DND-41 (cell line): ENCODE measurements around the gene MVK.

Source experiments
- ATAC-seq: fragments of 200-7000 bp; cut with Tn5 transposase; 3 replicates; pipeline ENCODE4 v1.9.1; 2021; ENCODE audit warnings: low read depth; ENCODE audit not compliant: insufficient read depth
- DNase-seq: peaks from one replicate; pipeline ENCODE4 v3.0.0-alpha.2; 2020
- H2AFZ ChIP-seq: 2 replicates; pipeline ENCODE4 v1.6.0; 2012; ENCODE audit warnings: low read depth, low read length
- H3K27ac ChIP-seq: 2 replicates; pipeline ENCODE4 v1.5.1; 2012; ENCODE audit warnings: low read length, inconsistent platforms
- H3K27me3 ChIP-seq: fragments of 200-600 bp; sonication (generic); 2 replicates; pipeline ENCODE4 v1.6.0; 2012; ENCODE audit warnings: low read length, mild to moderate bottlenecking, inconsistent platforms; ENCODE audit not compliant: insufficient read depth, poor library complexity
- H3K36me3 ChIP-seq: 2 replicates; pipeline ENCODE4 v1.5.1; 2012; ENCODE audit warnings: low read length, inconsistent platforms; ENCODE audit not compliant: insufficient read depth
- H3K4me1 ChIP-seq: 2 replicates; pipeline ENCODE4 v1.5.1; 2012; ENCODE audit warnings: mild to moderate bottlenecking, low read length; ENCODE audit not compliant: insufficient read depth
- H3K4me2 ChIP-seq: 2 replicates; pipeline ENCODE4 v1.6.0; 2012; ENCODE audit warnings: mild to moderate bottlenecking, moderate library complexity, low read length, inconsistent platforms; ENCODE audit not compliant: insufficient read depth
- H3K4me3 ChIP-seq, 2 experiments: fragments of 200-600 bp in 1 of 2; shearing (Covaris generic) in 1 of 2; 2 replicates each; pipeline ENCODE4 v1.5.1; 2012 to 2016; ENCODE audit warnings: inconsistent platforms in 2 of 2, low read length in 2 of 2, mild to moderate bottlenecking in 2 of 2, low read depth in 1 of 2, moderate library complexity in 1 of 2
- H3K79me2 ChIP-seq: 2 replicates; pipeline ENCODE4 v1.6.0; 2012; ENCODE audit warnings: low read length, inconsistent platforms; ENCODE audit not compliant: insufficient read depth
- H3K9ac ChIP-seq: 2 replicates; pipeline ENCODE4 v1.6.0; 2012; ENCODE audit warnings: low read depth, mild to moderate bottlenecking, inconsistent platforms, low read length, moderate library complexity
- H3K9me3 ChIP-seq: 2 replicates; pipeline ENCODE4 v1.5.1; 2012; ENCODE audit warnings: low read length, moderate library complexity, mild to moderate bottlenecking, inconsistent platforms; ENCODE audit not compliant: insufficient read depth, severe bottlenecking
- H4K20me1 ChIP-seq: 2 replicates; pipeline ENCODE4 v1.6.0; 2012; ENCODE audit warnings: low read length; ENCODE audit not compliant: insufficient read depth
- CTCF ChIP-seq: IDR thresholded peaks from 2 replicates; pipeline ENCODE4 v1.5.1; 2012; ENCODE audit warnings: borderline replicate concordance, low read length, moderate library complexity, mild to moderate bottlenecking; ENCODE audit not compliant: poor library complexity, severe bottlenecking; ENCODE audit errors: extremely low read depth
- EZH2 ChIP-seq: IDR thresholded peaks from 3 replicates; pipeline ENCODE4 v1.6.1; 2012; ENCODE audit warnings: borderline replicate concordance, low read depth, mild to moderate bottlenecking, moderate library complexity, low read length, inconsistent platforms; ENCODE audit not compliant: severe bottlenecking

MVK gene

GRCh38 chr12:109527489-109528123, 46.0 kb upstream of the MVK start:
- no peaks in the 10 kb centered on the region for H3K9me3 ChIP-seq
- H3K27me3 ChIP-seq = no peaks in the 10 kb centered on the region
- H3K4me2 ChIP-seq = no peak overlapping the region
- TF ChIP-seq EZH2 = no peak
- TF ChIP-seq CTCF = no peak
- DNase-seq (no peak), ATAC-seq (no peak)
- H3K79me2 ChIP-seq = no peaks in the 10 kb centered on the region
- no peaks in the 10 kb centered on the region for H3K4me1 ChIP-seq
- H3K27ac ChIP-seq = no peak overlapping the region
- no peaks in the 10 kb centered on the region for H4K20me1 ChIP-seq
- H3K9ac ChIP-seq = no peak overlapping the region
- H3K4me3 ChIP-seq = no peak overlapping the region
- H2AFZ ChIP-seq = no peak overlapping the region
- peaks cover 57% of the 10 kb centered on the region for H3K36me3 ChIP-seq

- Histone ChIP-seq H3K4me1 (no peaks in the 10 kb centered on the region), H3K36me3 (peaks cover 34% of the 10 kb centered on the region), H3K9ac (no peak overlapping the region), H3K79me2 (no peaks in the 10 kb centered on the region), H3K4me2 (no peak overlapping the region), H3K27ac (no peak overlapping the region), H3K27me3 (no peaks in the 10 kb centered on the region), H4K20me1 (no peaks in the 10 kb centered on the region), H3K4me3 (no peak overlapping the region), H2AFZ (no peak overlapping the region), H3K9me3 (no peaks in the 10 kb centered on the region)
- ATAC-seq = no peak
- no peak for DNase-seq
- TF ChIP-seq CTCF = no peak
- no peak for TF ChIP-seq EZH2
Measured at GRCh38 chr12:109529691-109530640, 43.6 kb upstream of the MVK start.

- Histone ChIP-seq H3K79me2 (no peaks in the 10 kb centered on the region), H3K36me3 (peaks cover 33% of the 10 kb centered on the region; the same call in 1 of the 2 replicates), H3K27ac (no peak overlapping the region), H2AFZ (no peak overlapping the region), H3K4me3 (no peak overlapping the region), H3K4me1 (no peaks in the 10 kb centered on the region), H3K9me3 (no peaks in the 10 kb centered on the region), H3K27me3 (no peaks in the 10 kb centered on the region), H3K9ac (no peak overlapping the region), H3K4me2 (no peak overlapping the region), H4K20me1 (no peaks in the 10 kb centered on the region)
- TF ChIP-seq CTCF = no peak
- TF ChIP-seq EZH2 = no peak
- ATAC-seq = no peak
- no peak for DNase-seq
Measured at GRCh38 chr12:109531411-109531810, 42.2 kb upstream of the MVK start.
